ENCODE data around the gene ATP6V1G2.
"Not testable (repeated sequence)": the region's sequence is repeated elsewhere in the genome, so short reads cannot be mapped to it uniquely, and the experiment has no call there.

The ATP6V1G2 gene

GRCh38 chr6:31575952-31576685, 29.7 kb upstream of the ATP6V1G2 start:
- no peak for DNase-seq (ENCODE audit: low read depth in 3 of 3, low spot score in 1 of 3)

DNA sequence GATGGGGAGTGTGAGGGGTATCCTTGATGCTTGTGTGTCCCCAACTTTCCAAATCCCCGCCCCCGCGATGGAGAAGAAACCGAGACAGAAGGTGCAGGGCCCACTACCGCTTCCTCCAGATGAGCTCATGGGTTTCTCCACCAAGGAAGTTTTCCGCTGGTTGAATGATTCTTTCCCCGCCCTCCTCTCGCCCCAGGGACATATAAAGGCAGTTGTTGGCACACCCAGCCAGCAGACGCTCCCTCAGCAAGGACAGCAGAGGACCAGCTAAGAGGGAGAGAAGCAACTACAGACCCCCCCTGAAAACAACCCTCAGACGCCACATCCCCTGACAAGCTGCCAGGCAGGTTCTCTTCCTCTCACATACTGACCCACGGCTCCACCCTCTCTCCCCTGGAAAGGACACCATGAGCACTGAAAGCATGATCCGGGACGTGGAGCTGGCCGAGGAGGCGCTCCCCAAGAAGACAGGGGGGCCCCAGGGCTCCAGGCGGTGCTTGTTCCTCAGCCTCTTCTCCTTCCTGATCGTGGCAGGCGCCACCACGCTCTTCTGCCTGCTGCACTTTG, 29.0 kb upstream of the ATP6V1G2 start, which contains the start of gene TNF:
Gene TNF, plus strand, starts transcription at position 231 of the 567 bp plus-strand sequence. Its CDS starts 177 bp downstream, at position 408.
- DNase-seq (ENCODE audit: low read depth in 3 of 3, low spot score in 1 of 3), result peak; percentile 66 to 84 (median 75)

- DNase-seq (ENCODE audit: low read depth in 3 of 3, low spot score in 1 of 3), result no peak
These were observed 28.0 kb upstream of the ATP6V1G2 start for GRCh38 chr6:31574106-31575061.

DNA sequence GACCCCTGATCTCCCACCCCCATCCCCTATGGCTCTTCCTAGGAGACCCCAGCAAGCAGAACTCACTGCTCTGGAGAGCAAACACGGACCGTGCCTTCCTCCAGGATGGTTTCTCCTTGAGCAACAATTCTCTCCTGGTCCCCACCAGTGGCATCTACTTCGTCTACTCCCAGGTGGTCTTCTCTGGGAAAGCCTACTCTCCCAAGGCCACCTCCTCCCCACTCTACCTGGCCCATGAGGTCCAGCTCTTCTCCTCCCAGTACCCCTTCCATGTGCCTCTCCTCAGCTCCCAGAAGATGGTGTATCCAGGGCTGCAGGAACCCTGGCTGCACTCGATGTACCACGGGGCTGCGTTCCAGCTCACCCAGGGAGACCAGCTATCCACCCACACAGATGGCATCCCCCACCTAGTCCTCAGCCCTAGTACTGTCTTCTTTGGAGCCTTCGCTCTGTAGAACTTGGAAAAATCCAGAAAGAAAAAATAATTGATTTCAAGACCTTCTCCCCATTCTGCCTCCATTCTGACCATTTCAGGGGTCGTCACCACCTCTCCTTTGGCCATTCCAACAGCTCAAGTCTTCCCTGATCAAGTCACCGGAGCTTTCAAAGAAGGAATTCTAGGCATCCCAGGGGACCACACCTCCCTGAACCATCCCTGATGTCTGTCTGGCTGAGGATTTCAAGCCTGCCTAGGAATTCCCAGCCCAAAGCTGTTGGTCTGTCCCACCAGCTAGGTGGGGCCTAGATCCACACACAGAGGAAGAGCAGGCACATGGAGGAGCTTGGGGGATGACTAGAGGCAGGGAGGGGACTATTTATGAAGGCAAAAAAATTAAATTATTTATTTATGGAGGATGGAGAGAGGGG, 27.1 kb upstream of the ATP6V1G2 start:
- no peak for DNase-seq (ENCODE audit: low read depth in 3 of 3, low spot score in 1 of 3)

DNA sequence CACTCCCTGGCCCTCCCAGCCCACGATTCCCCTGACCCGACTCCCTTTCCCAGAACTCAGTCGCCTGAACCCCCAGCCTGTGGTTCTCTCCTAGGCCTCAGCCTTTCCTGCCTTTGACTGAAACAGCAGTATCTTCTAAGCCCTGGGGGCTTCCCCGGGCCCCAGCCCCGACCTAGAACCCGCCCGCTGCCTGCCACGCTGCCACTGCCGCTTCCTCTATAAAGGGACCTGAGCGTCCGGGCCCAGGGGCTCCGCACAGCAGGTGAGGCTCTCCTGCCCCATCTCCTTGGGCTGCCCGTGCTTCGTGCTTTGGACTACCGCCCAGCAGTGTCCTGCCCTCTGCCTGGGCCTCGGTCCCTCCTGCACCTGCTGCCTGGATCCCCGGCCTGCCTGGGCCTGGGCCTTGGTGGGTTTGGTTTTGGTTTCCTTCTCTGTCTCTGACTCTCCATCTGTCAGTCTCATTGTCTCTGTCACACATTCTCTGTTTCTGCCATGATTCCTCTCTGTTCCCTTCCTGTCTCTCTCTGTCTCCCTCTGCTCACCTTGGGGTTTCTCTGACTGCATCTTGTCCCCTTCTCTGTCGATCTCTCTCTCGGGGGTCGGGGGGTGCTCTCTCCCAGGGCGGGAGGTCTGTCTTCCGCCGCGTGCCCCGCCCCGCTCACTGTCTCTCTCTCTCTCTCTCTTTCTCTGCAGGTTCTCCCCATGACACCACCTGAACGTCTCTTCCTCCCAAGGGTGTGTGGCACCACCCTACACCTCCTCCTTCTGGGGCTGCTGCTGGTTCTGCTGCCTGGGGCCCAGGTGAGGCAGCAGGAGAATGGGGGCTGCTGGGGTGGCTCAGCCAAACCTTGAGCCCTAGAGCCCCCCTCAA, 25.9 kb upstream of the ATP6V1G2 start, which contains the start of gene LTA:
Gene LTA, plus strand, starts transcription at position 249 of the 871 bp plus-strand sequence. Its CDS starts 454 bp downstream, at position 703.
- peak in 1 of 3 donors; percentile 65 for DNase-seq (ENCODE audit: low read depth in 3 of 3, low spot score in 1 of 3)

DNA sequence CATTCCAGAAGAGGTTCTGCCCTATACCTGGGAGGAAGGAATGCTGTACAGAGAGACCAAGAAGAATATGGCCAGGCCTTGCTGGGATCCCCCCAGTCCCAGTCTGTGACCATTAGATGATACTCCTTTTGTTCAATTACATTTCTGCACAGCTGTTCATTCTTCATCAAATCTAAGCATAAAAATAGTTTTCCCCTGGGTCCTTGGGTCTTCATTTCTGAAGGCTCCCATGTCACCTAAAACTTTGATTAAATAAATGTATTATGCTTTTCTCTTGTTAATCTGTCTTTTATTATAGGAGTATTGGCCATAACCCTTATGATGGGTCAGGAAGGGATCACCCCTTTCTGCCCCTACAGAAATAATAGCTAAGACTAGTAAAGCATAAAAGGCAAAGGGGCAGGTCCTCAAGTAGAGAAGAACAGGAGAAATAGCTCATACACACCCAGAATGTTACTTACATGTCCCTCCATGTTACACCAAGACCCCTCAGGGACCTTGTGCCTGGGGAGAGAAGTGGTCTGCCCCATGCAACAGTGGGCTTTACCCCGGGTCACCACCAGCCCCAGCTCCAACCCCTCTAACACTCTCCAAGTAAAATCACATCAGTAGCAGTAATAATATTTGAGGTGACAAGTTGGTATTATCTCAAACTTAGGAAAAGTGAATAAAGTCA, 23.6 kb upstream of the ATP6V1G2 start:
- DNase-seq (ENCODE audit: low read depth in 3 of 3, low spot score in 1 of 3), result no peak

- no peak for DNase-seq (ENCODE audit: low read depth in 3 of 3, low spot score in 1 of 3)
These were observed 22.1 kb upstream of the ATP6V1G2 start for GRCh38 chr6:31568537-31568961.

GRCh38 chr6:31567531-31568370, 21.3 kb upstream of the ATP6V1G2 start:
- DNase-seq (ENCODE audit: low read depth in 3 of 3, low spot score in 1 of 3), result no peak

DNA sequence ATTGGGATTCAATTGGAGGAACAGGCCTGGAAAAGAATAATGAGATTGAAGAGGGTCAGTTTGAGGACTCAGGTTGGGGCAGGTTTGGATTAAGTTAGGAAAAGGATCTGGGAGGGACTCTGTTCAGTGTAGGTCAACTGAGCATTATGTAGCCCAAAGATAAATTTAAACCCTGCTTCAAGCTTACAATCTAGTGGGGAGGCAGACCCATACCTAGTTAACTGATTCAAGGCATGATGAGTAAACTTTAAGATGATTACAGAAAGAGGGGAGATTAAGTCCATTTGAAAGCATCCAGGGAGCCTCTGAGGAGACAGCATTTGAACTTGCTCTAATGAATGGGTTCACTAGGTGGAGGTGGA, 14.3 kb upstream of the ATP6V1G2 start:
- no peak for DNase-seq (ENCODE audit: low read depth in 3 of 3, low spot score in 1 of 3)

- no peak for DNase-seq (ENCODE audit: low read depth in 3 of 3, low spot score in 1 of 3)
These were observed 13.7 kb upstream of the ATP6V1G2 start for GRCh38 chr6:31559958-31560696.

GRCh38 chr6:31559606-31559957, 13.2 kb upstream of the ATP6V1G2 start:
- DNase-seq (ENCODE audit: low read depth in 3 of 3, low spot score in 1 of 3), result no peak

DNA sequence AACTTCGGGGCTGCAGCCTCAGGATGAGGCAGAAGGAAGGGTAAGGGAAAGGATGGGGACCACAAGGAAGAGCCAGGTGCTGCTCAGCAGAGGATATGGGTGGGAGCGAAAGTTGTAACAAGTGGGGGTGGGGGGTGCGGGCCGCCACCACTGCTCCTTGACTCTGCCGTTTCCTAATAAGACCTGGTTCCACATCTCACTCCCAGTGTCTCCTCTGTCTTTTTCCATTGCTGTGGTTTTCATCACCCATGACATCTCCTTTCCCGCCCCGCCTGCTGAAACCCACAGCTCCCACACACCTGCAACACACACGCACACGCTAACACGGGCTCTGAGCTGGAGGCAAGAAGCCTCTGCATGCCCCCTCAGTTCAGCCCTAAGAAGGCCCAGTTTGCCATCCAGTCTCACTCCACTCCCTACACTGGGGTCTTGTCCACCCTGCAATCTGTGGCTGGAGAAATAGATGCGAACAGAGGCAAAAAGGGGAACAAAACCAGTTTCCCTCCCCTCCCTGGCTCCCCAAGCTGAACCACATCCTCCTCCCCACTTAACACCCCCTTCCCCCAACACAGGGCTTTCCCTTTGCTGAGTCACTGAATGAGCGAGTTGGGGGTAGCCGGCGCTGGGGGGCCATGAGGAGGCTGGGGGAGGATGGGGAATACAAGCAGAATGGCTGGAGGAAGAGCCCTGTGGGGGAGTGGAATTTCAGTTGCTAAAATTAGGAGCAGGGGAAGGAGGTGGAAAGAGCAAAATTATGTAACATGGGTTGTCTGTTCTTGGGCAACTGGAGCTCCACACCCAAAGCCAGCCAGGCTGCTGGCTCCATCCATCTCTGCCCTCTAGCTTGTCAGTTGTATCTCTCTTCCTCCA, 12.5 kb upstream of the ATP6V1G2 start:
- DNase-seq (ENCODE audit: low read depth in 3 of 3, low spot score in 1 of 3), result no peak

DNA sequence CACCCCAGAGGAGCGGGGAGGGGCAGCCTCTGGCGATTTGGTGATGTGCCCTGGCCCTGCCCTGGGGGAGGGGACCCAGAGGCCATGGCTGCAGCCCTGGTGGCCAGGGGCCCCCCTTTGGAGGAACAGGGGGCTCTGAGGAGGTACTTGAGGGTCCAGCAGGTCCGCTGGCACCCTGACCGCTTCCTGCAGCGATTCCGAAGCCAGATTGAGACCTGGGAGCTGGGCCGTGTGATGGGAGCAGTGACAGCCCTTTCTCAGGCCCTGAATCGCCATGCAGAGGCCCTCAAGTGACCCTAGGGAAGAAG, 11.9 kb upstream of the ATP6V1G2 start:
- DNase-seq (ENCODE audit: low read depth in 3 of 3, low spot score in 1 of 3), result no peak

GRCh38 chr6:31557443-31558317, 11.3 kb upstream of the ATP6V1G2 start:
- DNase-seq (ENCODE audit: low read depth in 3 of 3, low spot score in 1 of 3), result no peak

- DNase-seq (ENCODE audit: low read depth in 3 of 3, low spot score in 1 of 3), result no peak
These were observed 9.9 kb upstream of the ATP6V1G2 start for GRCh38 chr6:31556307-31556706.

- not testable (repeated sequence) for DNase-seq (ENCODE audit: low read depth in 3 of 3, low spot score in 1 of 3)
These were observed 5.0 kb upstream of the ATP6V1G2 start for GRCh38 chr6:31551371-31551770.
